OCI-LY1 (cell line): ENCODE measurements around the gene TRPM2.

Source experiments
- H2AFZ ChIP-seq: fragments of 200-600 bp; sonication (generic), shearing (Covaris generic); 2 replicates; pipeline ENCODE4 v1.6.0; 2014; ENCODE audit warnings: antibody characterized with exemption, mild to moderate bottlenecking, low read length
- H3F3A ChIP-seq: fragments of 200-600 bp; sonication (generic), shearing (Covaris generic); 2 replicates; pipeline ENCODE4 v1.6.0; 2014; ENCODE audit warnings: mild to moderate bottlenecking, antibody characterized with exemption, low read length, moderate library complexity; ENCODE audit not compliant: insufficient read depth
- H3K27ac ChIP-seq: fragments of 200-600 bp; sonication (generic); 2 replicates; pipeline ENCODE4 v1.5.1; 2014; ENCODE audit warnings: low read length, mixed run types, mild to moderate bottlenecking, low read depth; ENCODE audit not compliant: poor library complexity, severe bottlenecking
- H3K27me3 ChIP-seq: fragments of 200-600 bp; sonication (generic); 2 replicates; pipeline ENCODE4 v1.6.0; 2014; ENCODE audit warnings: antibody characterized with exemption, mild to moderate bottlenecking, low read length, moderate library complexity; ENCODE audit not compliant: insufficient read depth
- H3K36me3 ChIP-seq: fragments of 200-600 bp; sonication (generic); 2 replicates; pipeline ENCODE4 v1.6.1; 2014; ENCODE audit warnings: mild to moderate bottlenecking, antibody characterized with exemption, low read length, moderate library complexity, mixed read lengths; ENCODE audit not compliant: insufficient read depth
- H3K4me1 ChIP-seq: fragments of 200-600 bp; sonication (generic); 2 replicates; pipeline ENCODE4 v1.5.1; 2014; ENCODE audit warnings: mild to moderate bottlenecking, low read length, moderate library complexity; ENCODE audit not compliant: insufficient read depth, severe bottlenecking
- H3K4me2 ChIP-seq: fragments of 200-600 bp; sonication (generic), shearing (Covaris generic); 2 replicates; pipeline ENCODE4 v1.6.1; 2014; ENCODE audit warnings: low read length
- H3K4me3 ChIP-seq: fragments of 200-600 bp; sonication (generic); 2 replicates; pipeline ENCODE4 v1.5.1; 2014; ENCODE audit warnings: low read length, low read depth, mild to moderate bottlenecking, mixed read lengths; ENCODE audit not compliant: poor library complexity, severe bottlenecking
- H3K79me2 ChIP-seq: fragments of 200-600 bp; shearing (Covaris generic); 2 replicates; pipeline ENCODE4 v1.6.1; 2016; ENCODE audit warnings: mixed run types, low read length, mixed read lengths; ENCODE audit not compliant: insufficient read depth
- H3K9ac ChIP-seq: fragments of 200-600 bp; sonication (generic), shearing (Covaris generic); 2 replicates; pipeline ENCODE4 v1.6.1; 2014; ENCODE audit warnings: mild to moderate bottlenecking, low read length, mixed read lengths
- H3K9me2 ChIP-seq: fragments of 200-600 bp; sonication (generic), shearing (Covaris generic); 2 replicates; pipeline ENCODE4 v1.6.1; 2014; ENCODE audit warnings: low read depth, mild to moderate bottlenecking, low read length, mixed read lengths
- H3K9me3 ChIP-seq: fragments of 200-600 bp; shearing (Covaris generic); 2 replicates; pipeline ENCODE4 v1.6.1; 2014; ENCODE audit warnings: low read length, mixed read lengths
- H4K20me1 ChIP-seq: fragments of 200-600 bp; sonication (generic), shearing (Covaris generic); 2 replicates; pipeline ENCODE4 v1.6.0; 2016; ENCODE audit warnings: mild to moderate bottlenecking, low read length; ENCODE audit not compliant: insufficient read depth
- CTCF ChIP-seq: fragments of 200-600 bp; sonication (generic), shearing (Covaris generic); IDR thresholded peaks from 2 replicates; pipeline ENCODE4 v1.5.1; 2017; ENCODE audit warnings: mild to moderate bottlenecking, antibody characterized with exemption, low read length, moderate library complexity, mixed read lengths
- EZH2 ChIP-seq: fragments of 200-600 bp; sonication (generic), shearing (Covaris generic); IDR thresholded peaks from 2 replicates; pipeline ENCODE4 v1.8.0; 2017; ENCODE audit warnings: borderline replicate concordance, mixed run types, mild to moderate bottlenecking, antibody characterized with exemption, low read length, moderate library complexity, mixed read lengths

Gene TRPM2

GRCh38 chr21:44425895-44426662 lies 72.7 kb downstream of the TRPM2 start:
- no peaks in the 10 kb centered on the region for H3K4me1 ChIP-seq
- H3K9me2 ChIP-seq = no peaks in the 10 kb centered on the region
- H3K79me2 ChIP-seq = no peaks in the 10 kb centered on the region
- peaks cover 8% of the 10 kb centered on the region; the same call in 1 of the 2 replicates for H3F3A ChIP-seq
- no peak overlapping the region for H3K4me3 ChIP-seq
- H3K27ac ChIP-seq = no peak overlapping the region
- H3K36me3 ChIP-seq = no peaks in the 10 kb centered on the region
- H4K20me1 ChIP-seq = no peaks in the 10 kb centered on the region
- peaks cover 9% of the 10 kb centered on the region for H3K9me3 ChIP-seq
- H3K4me2 ChIP-seq = no peak overlapping the region
- no peak overlapping the region for H2AFZ ChIP-seq
- no peaks in the 10 kb centered on the region for H3K27me3 ChIP-seq
- H3K9ac ChIP-seq = no peak overlapping the region
- no peak for TF ChIP-seq CTCF
- TF ChIP-seq EZH2 = no peak

GRCh38 chr21:44426663-44427191 lies 73.3 kb downstream of the TRPM2 start:
- Histone ChIP-seq H3K4me3 (no peak overlapping the region), H3K27me3 (no peaks in the 10 kb centered on the region), H3K9me2 (no peaks in the 10 kb centered on the region), H4K20me1 (no peaks in the 10 kb centered on the region), H3K4me1 (no peaks in the 10 kb centered on the region), H3K9me3 (peaks cover 9% of the 10 kb centered on the region), H2AFZ (no peak overlapping the region), H3F3A (peaks cover 8% of the 10 kb centered on the region; the same call in 1 of the 2 replicates), H3K4me2 (no peak overlapping the region), H3K9ac (no peak overlapping the region), H3K79me2 (no peaks in the 10 kb centered on the region), H3K27ac (no peak overlapping the region), H3K36me3 (no peaks in the 10 kb centered on the region)
- TF ChIP-seq EZH2 = no peak
- TF ChIP-seq CTCF = no peak

- no peak overlapping the region for H3K27ac ChIP-seq
- no peaks in the 10 kb centered on the region for H3K4me1 ChIP-seq
These were observed 74.1 kb downstream of the TRPM2 start for GRCh38 chr21:44427241-44428120.

More at GRCh38 chr21:44427241-44428120, 74.1 kb downstream of the TRPM2 start:
- no peak overlapping the region for H3K4me3 ChIP-seq
- no peak overlapping the region for H3K4me2 ChIP-seq
- H3K79me2 ChIP-seq = no peaks in the 10 kb centered on the region
- no peak overlapping the region for H3K9ac ChIP-seq
- no peaks in the 10 kb centered on the region for H3K36me3 ChIP-seq
- no peaks in the 10 kb centered on the region for H4K20me1 ChIP-seq
- no peaks in the 10 kb centered on the region for H3K27me3 ChIP-seq
- TF ChIP-seq EZH2 (no peak), CTCF (no peak)
- peaks cover 8% of the 10 kb centered on the region; the same call in 1 of the 2 replicates for H3F3A ChIP-seq
- H3K9me2 ChIP-seq = no peaks in the 10 kb centered on the region
- no peak overlapping the region for H2AFZ ChIP-seq
- peaks cover 9% of the 10 kb centered on the region for H3K9me3 ChIP-seq
